Prostate gland (tissue), 2 donors: ENCODE data around the gene CA7. TPM values are rescaled to one million over a fixed set of nuclear protein-coding genes. Genes with fewer than 3 reads are reported as not detected.

Experiments used
- DNase-seq: peaks from one replicate; pipeline ENCODE4 v3.0.0-alpha.2; 2019; ENCODE audit warnings: low spot score
- H3K27ac ChIP-seq, 2 donors: fragments of 200-600 bp; sonication (generic); 2 replicates each; pipeline ENCODE4 v1.5.1; 2017 to 2019
- H3K27me3 ChIP-seq: fragments of 200-600 bp; sonication (generic); replicated peaks from 2 replicates; pipeline ENCODE4 v1.5.1; 2019; ENCODE audit not compliant: insufficient read depth
- H3K36me3 ChIP-seq, 2 donors: fragments of 200-600 bp; sonication (generic); 1 replicate in 1 of 2; 2 replicates in 1 of 2; pipeline versions ENCODE4 v1.5.1 to v1.8.1; 2017 to 2019
- H3K4me1 ChIP-seq: fragments of 200-600 bp; sonication (generic); replicated peaks from 2 replicates; pipeline ENCODE4 v1.5.1; 2019
- H3K4me3 ChIP-seq, 2 donors: fragments of 200-600 bp; sonication (generic); 2 replicates each; pipeline ENCODE4 v1.5.1; 2017 to 2019
- H3K9me3 ChIP-seq: fragments of 200-600 bp; sonication (generic); 2 replicates; pipeline ENCODE4 v1.5.1; 2017
- POLR2A ChIP-seq: fragments of 450-650 bp; IDR thresholded peaks from one replicate; pipeline ENCODE4 v1.6.1; 2016; ENCODE audit warnings: antibody characterized with exemption, mild to moderate bottlenecking
- POLR2AphosphoS5 ChIP-seq: sonication (generic); formaldehyde crosslinking; IDR thresholded peaks from one replicate; pipeline ENCODE4 v1.6.1; 2017; ENCODE audit warnings: antibody characterized with exemption
- WGBS: methylation state at CpG from one replicate; pipeline ENCODE4 v1.1.5; 2018; 5-methylcytosine and 5-hydroxymethylcytosine counted together
- intact Hi-C: fragments of 100-400 bp; cut with DNase I; formaldehyde crosslinking; loops from one replicate; pipeline ENCODE4 v1.14.2; 2022
- total RNA-seq, 2 donors: library from RNA; depleted of rRNA; stranded (reverse); fragments of >200 nt; gene quantifications; one replicate each; pipeline ENCODE4 v1.1.0, GENCODE V29; 2016
- TF ChIP-seq, protein P1 (sequence below), 4 experiments: fragments of 200-600 bp in 2 of 4; fragments of 450-650 bp in 2 of 4; sonication (generic) in 2 of 4; IDR thresholded peaks; 1 replicate in 3 of 4; 2 replicates in 1 of 4; pipeline ENCODE4 v1.5.1; 2016 to 2019; ENCODE audit warnings: antibody characterized with exemption in 4 of 4, mild to moderate bottlenecking in 2 of 4, moderate library complexity in 2 of 4

The CA7 gene
- total RNA-seq, 2 donors from 2014 or later: 1.9 TPM; not detected in 1

DNA sequence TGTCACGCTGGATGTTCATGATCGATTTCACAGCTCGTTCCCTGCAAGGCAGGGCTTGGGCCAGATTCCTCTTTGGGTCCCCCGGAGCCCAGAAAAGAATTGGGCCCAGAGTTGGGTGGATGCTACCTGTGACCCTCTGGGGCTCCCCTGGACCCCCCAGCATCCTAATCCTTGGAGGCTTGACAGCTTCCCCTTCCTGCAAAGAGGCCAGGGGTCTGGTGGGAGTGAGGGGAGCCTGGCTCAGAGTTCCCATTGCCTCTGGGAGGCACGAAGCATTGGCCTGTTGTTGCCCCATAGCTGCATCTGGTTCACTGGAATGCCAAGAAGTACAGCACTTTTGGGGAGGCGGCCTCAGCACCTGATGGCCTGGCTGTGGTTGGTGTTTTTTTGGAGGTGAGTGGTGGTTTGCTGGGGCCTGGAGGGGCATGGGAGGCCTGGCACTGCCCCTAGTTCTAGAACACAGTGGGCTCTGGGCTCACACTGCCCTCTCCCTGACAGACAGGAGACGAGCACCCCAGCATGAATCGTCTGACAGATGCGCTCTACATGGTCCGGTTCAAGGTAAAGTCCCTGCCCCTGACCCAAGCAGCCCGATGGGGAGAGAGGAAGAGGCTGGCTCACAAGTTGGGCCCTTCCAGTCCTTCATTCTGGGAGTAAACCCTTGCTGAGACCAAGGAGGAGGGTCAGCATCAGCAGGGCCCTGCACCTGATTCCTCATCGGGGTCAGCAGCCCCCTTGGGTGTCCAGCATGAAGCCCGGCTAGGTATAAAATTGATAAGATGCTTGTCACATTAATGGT, 7.2 kb downstream of the CA7 start:
- Histone ChIP-seq H3K36me3 (no peaks in the 10 kb centered on the region), H3K4me3 (no peak overlapping the region), H3K27me3 (no peaks in the 10 kb centered on the region), H3K4me1 (no peaks in the 10 kb centered on the region), H3K9me3 (no peaks in the 10 kb centered on the region), H3K27ac (no peak overlapping the region)
- intact Hi-C loops: no loop called here
- no peak for TF ChIP-seq POLR2A
- no peak for TF ChIP-seq POLR2AphosphoS5
- TF ChIP-seq, protein P1, sequence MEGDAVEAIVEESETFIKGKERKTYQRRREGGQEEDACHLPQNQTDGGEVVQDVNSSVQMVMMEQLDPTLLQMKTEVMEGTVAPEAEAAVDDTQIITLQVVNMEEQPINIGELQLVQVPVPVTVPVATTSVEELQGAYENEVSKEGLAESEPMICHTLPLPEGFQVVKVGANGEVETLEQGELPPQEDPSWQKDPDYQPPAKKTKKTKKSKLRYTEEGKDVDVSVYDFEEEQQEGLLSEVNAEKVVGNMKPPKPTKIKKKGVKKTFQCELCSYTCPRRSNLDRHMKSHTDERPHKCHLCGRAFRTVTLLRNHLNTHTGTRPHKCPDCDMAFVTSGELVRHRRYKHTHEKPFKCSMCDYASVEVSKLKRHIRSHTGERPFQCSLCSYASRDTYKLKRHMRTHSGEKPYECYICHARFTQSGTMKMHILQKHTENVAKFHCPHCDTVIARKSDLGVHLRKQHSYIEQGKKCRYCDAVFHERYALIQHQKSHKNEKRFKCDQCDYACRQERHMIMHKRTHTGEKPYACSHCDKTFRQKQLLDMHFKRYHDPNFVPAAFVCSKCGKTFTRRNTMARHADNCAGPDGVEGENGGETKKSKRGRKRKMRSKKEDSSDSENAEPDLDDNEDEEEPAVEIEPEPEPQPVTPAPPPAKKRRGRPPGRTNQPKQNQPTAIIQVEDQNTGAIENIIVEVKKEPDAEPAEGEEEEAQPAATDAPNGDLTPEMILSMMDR (IDR thresholded peaks at IDR 0.05): no peak
- 85% methylated on average over 13 of the region's 13 CpGs for WGBS
- no peak for DNase-seq

DNA sequence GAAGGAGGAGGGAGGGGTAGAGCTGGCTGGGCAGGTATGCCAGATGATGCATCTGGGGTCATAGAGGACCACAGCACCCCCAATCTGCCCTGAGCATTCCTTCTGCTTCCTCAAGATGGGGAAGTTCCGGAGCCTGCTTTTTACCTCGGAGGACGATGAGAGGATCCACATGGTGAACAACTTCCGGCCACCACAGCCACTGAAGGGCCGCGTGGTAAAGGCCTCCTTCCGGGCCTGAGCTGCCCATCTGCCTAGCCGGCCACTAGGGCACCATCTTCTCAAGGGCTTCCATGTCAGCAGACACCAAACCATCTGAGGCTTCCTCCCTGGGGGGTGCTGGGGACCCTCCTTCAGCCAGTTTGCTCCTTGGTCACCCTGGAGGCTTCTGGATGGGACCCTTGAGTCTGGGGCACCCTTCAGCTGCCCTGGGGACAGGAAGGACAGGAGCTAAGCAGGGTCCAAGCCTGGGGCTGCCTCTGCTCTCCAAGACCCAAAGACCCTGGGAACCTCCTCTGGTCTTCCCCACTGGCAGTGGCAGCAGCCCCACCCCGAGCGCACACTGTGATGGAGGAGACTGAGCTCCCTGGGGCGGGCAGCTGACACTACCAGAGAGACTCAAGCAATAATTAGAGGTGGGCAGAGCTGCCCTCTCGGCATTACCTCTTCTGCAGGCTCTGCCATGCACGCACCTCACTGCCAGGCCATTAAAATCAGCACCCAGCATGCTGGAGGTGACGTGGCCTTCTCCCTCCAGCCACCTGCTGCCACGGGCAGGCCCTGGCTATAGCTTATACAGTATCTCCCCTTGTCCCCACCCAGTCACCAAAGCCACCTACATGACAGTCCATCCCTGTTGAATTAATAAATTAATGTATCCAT, 9.3 kb downstream of the CA7 start:
- TF ChIP-seq, protein P1 (IDR thresholded peaks at IDR 0.05): no peak
- TF ChIP-seq POLR2A (no peak), POLR2AphosphoS5 (no peak)
- Histone ChIP-seq H3K27ac (no peak overlapping the region), H3K9me3 (no peaks in the 10 kb centered on the region), H3K4me1 (no peaks in the 10 kb centered on the region), H3K27me3 (no peaks in the 10 kb centered on the region), H3K4me3 (no peak overlapping the region), H3K36me3 (no peaks in the 10 kb centered on the region)
- DNase-seq: no peak
- WGBS: 80% methylated on average over 15 of the region's 15 CpGs
- intact Hi-C loops: no loop called here

DNA sequence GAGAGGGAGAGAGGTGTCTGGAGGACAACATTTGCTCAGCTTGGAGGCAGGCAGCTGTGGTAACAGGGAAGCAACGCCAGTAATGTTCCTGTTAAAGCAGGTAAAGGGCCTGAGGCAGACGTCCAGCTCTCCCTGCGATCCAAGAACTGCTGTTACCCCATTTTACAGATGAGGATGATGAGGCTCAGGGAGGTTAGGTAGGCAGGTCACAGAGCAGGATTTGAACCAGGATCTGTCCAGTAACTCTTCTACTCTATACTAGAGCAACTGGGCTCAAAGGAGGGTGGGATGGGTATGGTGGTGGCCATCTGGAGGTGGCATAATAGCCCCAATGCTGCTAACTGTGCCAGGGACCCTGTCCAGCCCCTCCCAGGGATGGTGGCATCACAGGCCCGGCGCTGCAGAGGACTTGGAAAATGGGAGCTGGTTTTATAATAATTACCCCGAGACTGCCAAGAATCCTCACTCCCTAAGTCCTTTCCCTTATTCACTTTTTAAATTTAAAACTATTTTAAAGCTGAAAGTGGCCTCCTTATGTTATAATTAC, 12.0 kb downstream of the CA7 start:
- no peak for DNase-seq
- WGBS: 86% methylated on average over 6 of the region's 6 CpGs
- intact Hi-C loops: no loop called here

DNA sequence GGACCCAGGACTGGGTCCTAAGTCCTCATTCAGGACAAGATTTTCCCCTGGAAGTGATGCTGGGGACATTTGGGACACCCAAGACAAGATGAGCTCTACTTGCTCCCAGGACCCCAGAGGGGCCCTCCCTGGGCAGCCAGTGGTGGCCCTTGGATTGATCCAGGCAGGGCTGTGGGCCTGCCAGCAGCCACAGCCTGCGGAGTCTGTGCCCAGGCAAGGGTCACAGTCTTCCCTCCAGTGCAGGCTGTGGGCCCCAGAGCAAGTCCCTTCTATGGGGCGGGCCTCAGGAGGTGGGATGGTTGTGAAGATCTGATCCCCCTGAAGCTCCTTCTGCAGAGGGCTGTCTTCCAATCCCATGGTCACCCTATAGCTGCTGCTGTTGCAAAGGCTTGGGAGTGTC, 12.6 kb downstream of the CA7 start:
- WGBS: 100% methylated on average over 1 of the region's 2 CpGs
- Histone ChIP-seq H3K27ac (no peak overlapping the region), H3K4me1 (no peaks in the 10 kb centered on the region), H3K36me3 (no peaks in the 10 kb centered on the region), H3K9me3 (no peaks in the 10 kb centered on the region), H3K4me3 (no peak overlapping the region), H3K27me3 (no peaks in the 10 kb centered on the region)
- intact Hi-C loops: no loop called here
- DNase-seq: no peak
- TF ChIP-seq POLR2AphosphoS5 (no peak), POLR2A (no peak)
- TF ChIP-seq, protein P1 (IDR thresholded peaks at IDR 0.05): no peak

More for the DNA sequence above, 12.0 kb downstream of the CA7 start:
- H3K9me3 ChIP-seq: no peaks in the 10 kb centered on the region
- H3K27ac ChIP-seq: no peak overlapping the region
- H3K4me1 ChIP-seq: no peaks in the 10 kb centered on the region
- H3K27me3 ChIP-seq: no peaks in the 10 kb centered on the region
- no peak for TF ChIP-seq POLR2AphosphoS5
- TF ChIP-seq, protein P1 (IDR thresholded peaks at IDR 0.05): no peak
- no peak for TF ChIP-seq POLR2A
- H3K36me3 ChIP-seq: no peaks in the 10 kb centered on the region
- H3K4me3 ChIP-seq: no peak overlapping the region
